ENCODE measurements around the gene ELFN2.

ELFN2 gene

GRCh38 chr22:37416827-37417226 is 10.5 kb downstream of the ELFN2 start:
- H3K4me3 ChIP-seq (ENCODE audit: low read depth, low read length) = no peak overlapping the region
- no peak for TF ChIP-seq CTCF (IDR thresholded peaks at IDR 0.05; ENCODE audit: low read depth, low read length, missing control alignments)
- DNase-seq (ENCODE audit: low read depth) = no peak

- TF ChIP-seq CTCF (IDR thresholded peaks at IDR 0.05; ENCODE audit: low read depth, low read length, missing control alignments) = no peak
- DNase-seq (ENCODE audit: low read depth) = no peak
- no peak overlapping the region for H3K4me3 ChIP-seq (ENCODE audit: low read depth, low read length)
These were observed 10.9 kb downstream of the ELFN2 start for GRCh38 chr22:37416389-37416788.

- H3K4me3 ChIP-seq (ENCODE audit: low read depth, low read length) = no peak overlapping the region
- DNase-seq (ENCODE audit: low read depth) = no peak
- TF ChIP-seq CTCF (IDR thresholded peaks at IDR 0.05; ENCODE audit: low read depth, low read length, missing control alignments) = no peak
These were observed 12.1 kb downstream of the ELFN2 start for GRCh38 chr22:37415210-37415609.

- no peak overlapping the region for H3K4me3 ChIP-seq (ENCODE audit: low read depth, low read length)
- DNase-seq (ENCODE audit: low read depth) = no peak
- no peak for TF ChIP-seq CTCF (IDR thresholded peaks at IDR 0.05; ENCODE audit: low read depth, low read length, missing control alignments)
These were observed 13.0 kb downstream of the ELFN2 start for GRCh38 chr22:37414288-37414687.

- no peak overlapping the region for H3K4me3 ChIP-seq (ENCODE audit: low read depth, low read length)
- no peak for DNase-seq (ENCODE audit: low read depth)
- no peak for TF ChIP-seq CTCF (IDR thresholded peaks at IDR 0.05; ENCODE audit: low read depth, low read length, missing control alignments)
These were observed 13.7 kb downstream of the ELFN2 start for GRCh38 chr22:37413546-37413945.

DNA sequence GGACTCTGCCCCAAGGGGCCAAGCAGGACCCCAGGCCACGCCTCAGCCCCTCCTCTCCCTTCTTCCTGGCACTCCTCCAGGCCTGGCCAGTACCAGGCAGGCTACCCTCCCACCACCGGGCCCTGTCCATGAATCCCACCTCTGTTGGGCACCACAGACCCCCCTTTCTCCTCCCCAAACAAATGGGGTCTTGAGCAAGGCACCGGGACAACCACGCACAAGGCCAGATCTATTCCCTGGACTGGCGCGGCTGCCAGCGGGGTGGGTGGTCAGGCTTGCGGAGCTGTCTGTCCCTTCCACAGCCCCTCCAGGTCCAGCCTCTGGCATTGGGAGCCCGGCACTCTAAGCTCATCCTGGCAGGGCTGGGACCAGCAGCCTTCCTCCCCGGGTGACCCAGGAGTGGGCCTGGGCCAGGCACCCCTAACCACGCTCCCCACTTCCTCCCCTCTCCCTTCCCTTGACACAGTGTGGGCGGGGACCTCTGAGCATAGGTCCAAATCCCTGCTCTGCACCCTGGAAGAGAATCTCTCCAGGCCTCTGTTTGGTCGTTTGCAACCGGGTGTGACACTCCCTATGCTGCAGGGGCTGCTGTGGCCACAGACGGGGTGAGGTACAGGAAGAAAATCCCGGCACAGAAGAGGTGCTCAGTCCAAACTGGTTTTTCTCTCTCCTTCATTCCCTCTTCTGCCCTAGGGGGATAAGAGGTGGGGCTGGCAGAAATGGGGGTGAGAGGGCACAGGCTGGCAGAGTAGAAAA is 14.6 kb downstream of the ELFN2 start:
- no peak for TF ChIP-seq CTCF (IDR thresholded peaks at IDR 0.05; ENCODE audit: low read depth, low read length, missing control alignments)
- H3K4me3 ChIP-seq (ENCODE audit: low read depth, low read length) = no peak overlapping the region
- no peak for DNase-seq (ENCODE audit: low read depth)

- DNase-seq (ENCODE audit: low read depth) = no peak
- TF ChIP-seq CTCF (IDR thresholded peaks at IDR 0.05; ENCODE audit: low read depth, low read length, missing control alignments) = no peak
These were observed 15.6 kb downstream of the ELFN2 start for GRCh38 chr22:37411655-37412054.

More at GRCh38 chr22:37411655-37412054, 15.6 kb downstream of the ELFN2 start:
- no peak overlapping the region for H3K4me3 ChIP-seq (ENCODE audit: low read depth, low read length)

All from GM12864 (cell line).